H9 (cell line): ENCODE measurements around the gene TMEM108. TPM values are rescaled to one million over a fixed set of nuclear protein-coding genes. Genes with fewer than 3 reads are reported as not detected.

Source experiments
- DNase-seq: peaks from one replicate; pipeline ENCODE4 v3.0.0-alpha.2; 2017
- H2AFZ ChIP-seq: one replicate; pipeline ENCODE4 v1.6.1; 2013; ENCODE audit warnings: mild to moderate bottlenecking, low read length, control low read depth, moderate library complexity
- H2AK5ac ChIP-seq: 2 replicates; pipeline ENCODE4 v1.6.1; 2013; ENCODE audit warnings: low read length, control low read depth, mixed read lengths; ENCODE audit not compliant: insufficient read length
- H2BK120ac ChIP-seq: one replicate; pipeline ENCODE4 v1.6.1; 2013; ENCODE audit warnings: low read depth, mild to moderate bottlenecking, low read length, control low read depth, inconsistent platforms; ENCODE audit not compliant: poor library complexity, severe bottlenecking
- H2BK12ac ChIP-seq: 2 replicates; pipeline ENCODE4 v1.6.1; 2013; ENCODE audit warnings: low read length, control low read depth, mixed read lengths, low read depth; ENCODE audit not compliant: insufficient read length
- H2BK15ac ChIP-seq: 2 replicates; pipeline ENCODE4 v1.6.1; 2013; ENCODE audit warnings: low read depth, low read length, control low read depth
- H2BK20ac ChIP-seq: one replicate; pipeline ENCODE4 v1.6.1; 2013; ENCODE audit warnings: low read depth, mild to moderate bottlenecking, low read length, control low read depth, inconsistent platforms; ENCODE audit not compliant: poor library complexity, severe bottlenecking
- H2BK5ac ChIP-seq: 2 replicates; pipeline ENCODE4 v1.6.1; 2013; ENCODE audit warnings: low read length, control low read depth, mixed read lengths; ENCODE audit not compliant: insufficient read length
- H3K14ac ChIP-seq: 2 replicates; pipeline ENCODE4 v1.6.1; 2013; ENCODE audit warnings: low read length, control low read depth; ENCODE audit not compliant: insufficient read depth
- H3K18ac ChIP-seq: 2 replicates; pipeline ENCODE4 v1.6.1; 2013; ENCODE audit warnings: low read depth, mild to moderate bottlenecking, mixed read lengths, low read length, control low read depth; ENCODE audit not compliant: insufficient read length
- H3K23ac ChIP-seq: 2 replicates; pipeline ENCODE4 v1.6.1; 2013; ENCODE audit warnings: low read length, control low read depth, mixed read lengths, low read depth; ENCODE audit not compliant: insufficient read length
- H3K23me2 ChIP-seq: 2 replicates; pipeline ENCODE4 v1.6.1; 2013; ENCODE audit warnings: low read depth, mild to moderate bottlenecking, mixed read lengths, low read length, control low read depth; ENCODE audit not compliant: insufficient read length, poor library complexity, severe bottlenecking
- H3K27ac ChIP-seq: 2 replicates; pipeline ENCODE4 v1.5.1; 2013; ENCODE audit warnings: low read length, control low read depth, mixed read lengths, low read depth; ENCODE audit not compliant: insufficient read length
- H3K27me3 ChIP-seq: 2 replicates; pipeline ENCODE4 v1.6.1; 2013; ENCODE audit warnings: low read length, control low read depth, inconsistent platforms; ENCODE audit not compliant: insufficient read depth
- H3K4ac ChIP-seq: 2 replicates; pipeline ENCODE4 v1.6.1; 2013; ENCODE audit warnings: low read depth, mild to moderate bottlenecking, control low read depth, inconsistent platforms, low read length, moderate library complexity
- H3K4me1 ChIP-seq: 2 replicates; pipeline ENCODE4 v1.6.1; 2013; ENCODE audit warnings: low read length, control low read depth, inconsistent platforms; ENCODE audit not compliant: insufficient read depth
- H3K4me2 ChIP-seq: 2 replicates; pipeline ENCODE4 v1.6.1; 2013; ENCODE audit warnings: low read length, control low read depth, mixed read lengths; ENCODE audit not compliant: insufficient read length, insufficient read depth
- H3K56ac ChIP-seq: 2 replicates; pipeline ENCODE4 v1.6.1; 2013; ENCODE audit warnings: low read depth, mild to moderate bottlenecking, mixed read lengths, low read length, control low read depth; ENCODE audit not compliant: insufficient read length
- H3K79me1 ChIP-seq: 2 replicates; pipeline ENCODE4 v1.6.1; 2013; ENCODE audit warnings: low read depth, mild to moderate bottlenecking, moderate library complexity, low read length, control low read depth, inconsistent platforms; ENCODE audit not compliant: insufficient read depth, poor library complexity, severe bottlenecking
- H3K79me2 ChIP-seq: 2 replicates; pipeline ENCODE4 v1.6.1; 2013; ENCODE audit warnings: low read length, control low read depth, inconsistent platforms; ENCODE audit not compliant: insufficient read depth
- H3K9ac ChIP-seq: 2 replicates; pipeline ENCODE4 v1.6.1; 2013; ENCODE audit warnings: low read length, control low read depth, mixed read lengths; ENCODE audit not compliant: insufficient read length; ENCODE audit errors: extremely low read depth
- H3K9me3 ChIP-seq: one replicate; pipeline ENCODE4 v1.6.1; 2013; ENCODE audit warnings: low read depth, low read length, inconsistent platforms; ENCODE audit not compliant: control insufficient read depth
- H3T11ph ChIP-seq: one replicate; pipeline ENCODE4 v1.6.1; 2013; ENCODE audit warnings: mild to moderate bottlenecking, low read length, control low read depth, inconsistent platforms
- H4K20me1 ChIP-seq: one replicate; pipeline ENCODE4 v1.6.1; 2013; ENCODE audit not compliant: control insufficient read depth, insufficient read length, insufficient read depth
- H4K5ac ChIP-seq: 2 replicates; pipeline ENCODE4 v1.6.1; 2013; ENCODE audit warnings: low read depth, mild to moderate bottlenecking, mixed read lengths, low read length, control low read depth; ENCODE audit not compliant: insufficient read length
- H4K8ac ChIP-seq: replicated peaks from 2 replicates; pipeline ENCODE4 v1.6.1; 2013; ENCODE audit warnings: low read length, control low read depth, mixed read lengths, low read depth; ENCODE audit not compliant: insufficient read length
- H4K91ac ChIP-seq: 2 replicates; pipeline ENCODE4 v1.6.1; 2013; ENCODE audit warnings: low read depth, mild to moderate bottlenecking, moderate library complexity, mixed read lengths, low read length, control low read depth; ENCODE audit not compliant: insufficient read length
- H3K27ac Mint-ChIP-seq, 3 experiments: 2 replicates in 2 of 3; 3 replicates in 1 of 3; pipeline ENCODE4 v1.8.0; 2020 to 2021; ENCODE audit warnings: mixed read lengths in 3 of 3, mild to moderate bottlenecking in 1 of 3, moderate library complexity in 1 of 3
- H3K27me3 Mint-ChIP-seq: 2 replicates; pipeline ENCODE4 v1.8.0; 2021; ENCODE audit warnings: low read depth, mild to moderate bottlenecking, moderate library complexity, mixed read lengths
- H3K36me3 Mint-ChIP-seq, 3 experiments: 2 replicates in 2 of 3; 3 replicates in 1 of 3; pipeline ENCODE4 v1.8.0; 2020 to 2021; ENCODE audit warnings: low read depth in 3 of 3, mixed read lengths in 3 of 3; ENCODE audit not compliant: insufficient read depth in 1 of 3
- H3K4me1 Mint-ChIP-seq, 2 experiments: 2 replicates each; pipeline ENCODE4 v1.8.0; 2020; ENCODE audit warnings: mixed read lengths in 2 of 2
- H3K4me3 Mint-ChIP-seq, 2 experiments: 2 replicates in 1 of 2; 3 replicates in 1 of 2; pipeline ENCODE4 v1.8.0; 2020 to 2021; ENCODE audit warnings: mild to moderate bottlenecking in 2 of 2, mixed read lengths in 2 of 2, moderate library complexity in 1 of 2
- H3K9me3 Mint-ChIP-seq, 2 experiments: 2 replicates in 1 of 2; 3 replicates in 1 of 2; pipeline ENCODE4 v1.8.0; 2020; ENCODE audit warnings: mild to moderate bottlenecking in 2 of 2, mixed read lengths in 2 of 2, moderate library complexity in 1 of 2
- WGBS: extraction: QIAGEN DNeasy Blood & Tissue Kit; methylation state at CpG from one replicate; pipeline ENCODE4 v1.1.7; 2013; ENCODE audit warnings: missing lambda C conversion rate, low lambda C conversion rate, mixed read lengths; ENCODE audit not compliant: insufficient read length; ENCODE audit errors: extremely low coverage; 5-methylcytosine and 5-hydroxymethylcytosine counted together
- total RNA-seq: library from RNA; stranded (reverse); gene quantifications from 2 replicates; pipeline ENCODE4 v1.2.1, GENCODE V29; 2021
- TF ChIP-seq, protein P1 (sequence below): fragments of 200-600 bp; sonication (generic); conservative IDR thresholded peaks from 3 replicates; pipeline ENCODE4 v1.8.0; 2021; ENCODE audit warnings: antibody characterized with exemption, mild to moderate bottlenecking

TMEM108 gene
- total RNA-seq, 1 experiment from 2014 or later = 5.0 TPM

- Mint-ChIP-seq H3K4me3 (no peak overlapping the region), H3K36me3 (peaks cover 0 to 3% (median 2%) of the 10 kb centered on the region in 3 experiments; a peak in 3 of 7 replicates)
- no peak for DNase-seq
Measured at GRCh38 chr3:133246119-133246518, 207.9 kb downstream of the TMEM108 start.

More at GRCh38 chr3:133246119-133246518, 207.9 kb downstream of the TMEM108 start:
- Histone ChIP-seq H3K14ac (no peak overlapping the region), H4K20me1 (no peaks in the 10 kb centered on the region), H3K4me1 (no peaks in the 10 kb centered on the region; the same call in 1 of the 2 replicates), H3K27ac (no peak overlapping the region), H3K27me3 (no peaks in the 10 kb centered on the region), H3K9me3 (no peaks in the 10 kb centered on the region), H4K5ac (no peak overlapping the region), H2AK5ac (no peak overlapping the region), H4K91ac (no peak overlapping the region), H4K8ac (no peak overlapping the region), H3K79me2 (no peaks in the 10 kb centered on the region), H2BK5ac (no peak overlapping the region), H3K9ac (no peak overlapping the region), H3T11ph (no peak overlapping the region), H3K23me2 (no peaks in the 10 kb centered on the region), H2BK120ac (no peak overlapping the region), H3K4me2 (no peak overlapping the region), H2AFZ (no peak overlapping the region), H3K18ac (no peak overlapping the region), H3K56ac (no peak overlapping the region), H2BK12ac (no peak overlapping the region), H2BK15ac (no peak overlapping the region), H2BK20ac (no peak overlapping the region), H3K4ac (no peak overlapping the region), H3K23ac (no peak overlapping the region), H3K79me1 (no peaks in the 10 kb centered on the region)
- H3K27ac Mint-ChIP-seq = peak overlapping the region in 1 of 3 experiments; percentile 27; a peak in 1 of 7 replicates
- H3K27me3 Mint-ChIP-seq = no peaks in the 10 kb centered on the region
- WGBS = no CpG with 5 or more reads among the region's 1 CpG
- H3K4me1 Mint-ChIP-seq = peaks cover 0 to 5% of the 10 kb centered on the region in 2 experiments; a peak in 3 of 4 replicates
- TF ChIP-seq, protein P1, sequence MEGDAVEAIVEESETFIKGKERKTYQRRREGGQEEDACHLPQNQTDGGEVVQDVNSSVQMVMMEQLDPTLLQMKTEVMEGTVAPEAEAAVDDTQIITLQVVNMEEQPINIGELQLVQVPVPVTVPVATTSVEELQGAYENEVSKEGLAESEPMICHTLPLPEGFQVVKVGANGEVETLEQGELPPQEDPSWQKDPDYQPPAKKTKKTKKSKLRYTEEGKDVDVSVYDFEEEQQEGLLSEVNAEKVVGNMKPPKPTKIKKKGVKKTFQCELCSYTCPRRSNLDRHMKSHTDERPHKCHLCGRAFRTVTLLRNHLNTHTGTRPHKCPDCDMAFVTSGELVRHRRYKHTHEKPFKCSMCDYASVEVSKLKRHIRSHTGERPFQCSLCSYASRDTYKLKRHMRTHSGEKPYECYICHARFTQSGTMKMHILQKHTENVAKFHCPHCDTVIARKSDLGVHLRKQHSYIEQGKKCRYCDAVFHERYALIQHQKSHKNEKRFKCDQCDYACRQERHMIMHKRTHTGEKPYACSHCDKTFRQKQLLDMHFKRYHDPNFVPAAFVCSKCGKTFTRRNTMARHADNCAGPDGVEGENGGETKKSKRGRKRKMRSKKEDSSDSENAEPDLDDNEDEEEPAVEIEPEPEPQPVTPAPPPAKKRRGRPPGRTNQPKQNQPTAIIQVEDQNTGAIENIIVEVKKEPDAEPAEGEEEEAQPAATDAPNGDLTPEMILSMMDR = no peak
- no peaks in the 10 kb centered on the region for H3K9me3 Mint-ChIP-seq
